GM12874 (cell line): ENCODE measurements around the gene TM4SF5.
A peak's percentile ranks its signal among the peaks of the same experiment; 100 is the strongest.

Source experiments
- CTCF ChIP-seq: IDR thresholded peaks from 2 replicates; pipeline ENCODE4 v1.5.1; 2011; ENCODE audit warnings: low read depth, mild to moderate bottlenecking, control low read depth, low read length, moderate library complexity; ENCODE audit not compliant: insufficient read depth

TM4SF5 gene

GRCh38 chr17:4810696-4811290 is 39.1 kb downstream of the TM4SF5 start:
- TF ChIP-seq CTCF = no peak

GRCh38 chr17:4811471-4811870 is 39.8 kb downstream of the TM4SF5 start:
- TF ChIP-seq CTCF = no peak

- TF ChIP-seq CTCF = no peak
These were observed 41.0 kb downstream of the TM4SF5 start for GRCh38 chr17:4812690-4813089.

GRCh38 chr17:4815043-4815675 is 43.5 kb downstream of the TM4SF5 start:
- TF ChIP-seq CTCF = 0 out of 2 replicates have a peak, but pooled peaks have one; percentile 31

GRCh38 chr17:4816826-4817225 is 45.1 kb downstream of the TM4SF5 start:
- TF ChIP-seq CTCF = no peak

GRCh38 chr17:4818276-4818675 is 46.6 kb downstream of the TM4SF5 start:
- TF ChIP-seq CTCF = no peak

- no peak for TF ChIP-seq CTCF
These were observed 51.1 kb downstream of the TM4SF5 start for GRCh38 chr17:4822835-4823234.
